ENCODE measurements around the gene TOX2. TPM values are rescaled to one million over a fixed set of nuclear protein-coding genes. Genes with fewer than 3 reads are reported as not detected.

Gene TOX2
- total and polyA plus RNA-seq, 2 of the 4 experiments (the other 2 are of a cell fraction) = 1.3 to 17.5 TPM

DNA sequence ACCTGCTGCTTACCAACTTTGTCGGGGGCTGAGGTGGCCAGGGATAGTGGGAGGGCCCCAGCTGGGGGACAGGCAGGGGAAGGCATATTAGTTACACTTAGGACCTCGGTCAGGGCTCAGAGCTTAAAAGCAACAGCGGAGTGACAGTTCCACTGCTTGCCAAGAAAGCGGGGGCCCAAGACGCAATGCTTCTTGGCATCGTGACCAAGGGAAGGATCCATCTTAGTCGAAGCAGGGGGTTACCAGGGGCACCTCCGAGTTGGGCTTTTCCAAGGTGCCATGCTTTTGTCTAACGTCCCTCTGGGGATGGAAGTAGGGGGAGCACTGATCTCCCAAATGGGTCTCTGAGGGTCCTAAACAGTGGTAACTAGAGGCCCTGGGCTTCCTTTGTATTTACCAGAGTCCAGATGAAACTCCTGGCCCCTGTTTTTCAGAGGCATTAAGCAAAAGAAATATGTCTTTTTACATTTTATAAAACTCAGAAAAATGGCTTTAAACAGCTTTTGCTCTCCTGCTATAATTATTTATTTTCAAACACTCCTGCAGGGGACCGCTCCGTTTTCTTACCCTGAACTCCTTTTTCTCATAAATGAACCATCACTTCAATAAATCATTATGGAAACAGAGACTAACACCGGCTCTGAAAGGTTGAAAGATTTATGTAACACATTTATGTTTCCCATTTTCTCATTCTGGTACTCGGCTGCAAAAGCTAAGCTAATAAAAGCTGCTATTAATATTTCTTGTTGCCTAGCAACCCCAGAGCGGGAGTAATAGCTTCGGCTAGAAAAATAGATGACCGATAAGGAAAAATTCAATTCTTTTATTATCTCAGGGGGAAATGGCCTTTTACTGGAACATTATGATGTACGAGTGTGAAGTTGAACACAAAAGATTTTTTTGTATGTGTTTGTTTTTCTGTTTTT lies 100.4 kb downstream of the TOX2 start:
- peaks cover 18% of the 10 kb centered on the region for H3K9me1 ChIP-seq (ENCODE audit: insufficient read depth, low read length)
- 50% methylated on average over 5 of the region's 17 CpGs; no CpG with 5 or more reads in 1 of the 2 experiments for WGBS, 2 experiments (ENCODE audit: extremely low coverage in 2 of 2, insufficient read length in 1 of 2)
- H3K9ac ChIP-seq (ENCODE audit: low read depth, low read length) = no peak overlapping the region
- H3K27ac ChIP-seq (ENCODE audit: insufficient read depth, low read length) = no peak overlapping the region
- H2BK15ac ChIP-seq (ENCODE audit: low read depth, low read length) = no peak overlapping the region
- 0 out of 2 replicates have a peak, but pooled peaks cover 8% of the 10 kb centered on the region for H4K20me1 ChIP-seq (ENCODE audit: insufficient read depth, low read length)
- H3K4me3 ChIP-seq (ENCODE audit: insufficient read depth, low read depth, low read length) = no peak overlapping the region
- no peak overlapping the region for H2BK20ac ChIP-seq (ENCODE audit: low read depth, low read length)
- peaks cover 31 to 78% of the 10 kb centered on the region in 2 experiments for H3K79me1 ChIP-seq (ENCODE audit: low read depth in 1 of 2, low read length in 2 of 2)
- H3K18ac ChIP-seq (ENCODE audit: low read depth, low read length) = no peak overlapping the region
- H3K9me3 ChIP-seq (ENCODE audit: control insufficient read depth, insufficient read depth, low read length) = no peaks in the 10 kb centered on the region
- no peak overlapping the region for H2BK5ac ChIP-seq (ENCODE audit: low read depth, low read length, poor library complexity, severe bottlenecking)
- H4K8ac ChIP-seq (ENCODE audit: low read depth in 2 of 2, low read length in 2 of 2) = no peak overlapping the region
- no TSS peak for BruUV-seq (replicated peaks)
- no peak overlapping the region for H3K56ac ChIP-seq (ENCODE audit: extremely low read depth, insufficient read depth, low read length)
- TF ChIP-seq, protein P1, sequence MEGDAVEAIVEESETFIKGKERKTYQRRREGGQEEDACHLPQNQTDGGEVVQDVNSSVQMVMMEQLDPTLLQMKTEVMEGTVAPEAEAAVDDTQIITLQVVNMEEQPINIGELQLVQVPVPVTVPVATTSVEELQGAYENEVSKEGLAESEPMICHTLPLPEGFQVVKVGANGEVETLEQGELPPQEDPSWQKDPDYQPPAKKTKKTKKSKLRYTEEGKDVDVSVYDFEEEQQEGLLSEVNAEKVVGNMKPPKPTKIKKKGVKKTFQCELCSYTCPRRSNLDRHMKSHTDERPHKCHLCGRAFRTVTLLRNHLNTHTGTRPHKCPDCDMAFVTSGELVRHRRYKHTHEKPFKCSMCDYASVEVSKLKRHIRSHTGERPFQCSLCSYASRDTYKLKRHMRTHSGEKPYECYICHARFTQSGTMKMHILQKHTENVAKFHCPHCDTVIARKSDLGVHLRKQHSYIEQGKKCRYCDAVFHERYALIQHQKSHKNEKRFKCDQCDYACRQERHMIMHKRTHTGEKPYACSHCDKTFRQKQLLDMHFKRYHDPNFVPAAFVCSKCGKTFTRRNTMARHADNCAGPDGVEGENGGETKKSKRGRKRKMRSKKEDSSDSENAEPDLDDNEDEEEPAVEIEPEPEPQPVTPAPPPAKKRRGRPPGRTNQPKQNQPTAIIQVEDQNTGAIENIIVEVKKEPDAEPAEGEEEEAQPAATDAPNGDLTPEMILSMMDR (conservative IDR thresholded peaks at IDR 0.05; ENCODE audit: low read depth, low read length) = no peak
- TF ChIP-seq SMC3 (IDR thresholded peaks at IDR 0.05; ENCODE audit: low read depth, low read length) (no peak), RCOR1 (IDR thresholded peaks at IDR 0.05; ENCODE audit: insufficient replicate concordance, low read length) (no peak)
- TF ChIP-seq, protein P2, sequence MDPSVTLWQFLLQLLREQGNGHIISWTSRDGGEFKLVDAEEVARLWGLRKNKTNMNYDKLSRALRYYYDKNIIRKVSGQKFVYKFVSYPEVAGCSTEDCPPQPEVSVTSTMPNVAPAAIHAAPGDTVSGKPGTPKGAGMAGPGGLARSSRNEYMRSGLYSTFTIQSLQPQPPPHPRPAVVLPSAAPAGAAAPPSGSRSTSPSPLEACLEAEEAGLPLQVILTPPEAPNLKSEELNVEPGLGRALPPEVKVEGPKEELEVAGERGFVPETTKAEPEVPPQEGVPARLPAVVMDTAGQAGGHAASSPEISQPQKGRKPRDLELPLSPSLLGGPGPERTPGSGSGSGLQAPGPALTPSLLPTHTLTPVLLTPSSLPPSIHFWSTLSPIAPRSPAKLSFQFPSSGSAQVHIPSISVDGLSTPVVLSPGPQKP (IDR thresholded peaks at IDR 0.05; ENCODE audit: borderline replicate concordance, low read depth, low read length) = no peak
- H3K14ac ChIP-seq (replicated peaks; ENCODE audit: low read depth, low read length) = no peak overlapping the region
- H3K4me1 ChIP-seq (ENCODE audit: control insufficient read depth, insufficient read depth, low read length) = peaks cover 12% of the 10 kb centered on the region
- no peak overlapping the region for H2AFZ ChIP-seq (replicated peaks; ENCODE audit: low read length, poor library complexity)
- H3K27me3 ChIP-seq (ENCODE audit: control insufficient read depth, insufficient read depth, low read length) = no peaks in the 10 kb centered on the region
- no peak overlapping the region for H3K23ac ChIP-seq (ENCODE audit: low read depth, low read length)
- peaks cover 3% of the 10 kb centered on the region; the same call in 1 of the 2 replicates for H3K36me3 ChIP-seq (ENCODE audit: control insufficient read depth, insufficient read depth, low read length)
- no peak overlapping the region for H3K4ac ChIP-seq (ENCODE audit: low read depth, low read length)
- ChIA-PET POLR2A (ENCODE audit: unreplicated experiment) (no interaction called here), CTCF (interaction anchor here (1.2 kb wide), 1 partner anchor 10 kb away, joined by 3 read pairs; no protein-coding TSS in a partner anchor)
- H2AK9ac ChIP-seq (replicated peaks; ENCODE audit: low read depth, low read length, poor library complexity) = no peak overlapping the region
- H2BK120ac ChIP-seq (ENCODE audit: low read depth, low read length) = no peak overlapping the region
- H4K5ac ChIP-seq (ENCODE audit: low read depth, low read length) = no peak overlapping the region
- ATAC-seq (ENCODE audit: low read depth) (no peak), DNase-seq (no peak)
- in situ Hi-C loops (cut with MboI; ENCODE audit: low sequenced_read_pairs) = no loop called here
- H3K4me2 ChIP-seq (ENCODE audit: low read depth, low read length) = no peak overlapping the region
- dilution Hi-C loops (cut with HindIII; ENCODE audit: low sequenced_read_pairs, unreplicated experiment) = no loop called here
- intact Hi-C loops (cut with micrococcal nuclease) = loop anchor here (5.0 kb wide), 1 partner anchor 73 kb away; no protein-coding TSS in a partner anchor
- H4K91ac ChIP-seq (ENCODE audit: insufficient read depth, low read depth, low read length) = no peak overlapping the region
- H2AK5ac ChIP-seq (ENCODE audit: low read depth, low read length) = no peak overlapping the region

All from IMR-90 (cell line).